HG03280 (cell line): Measurements from ENCODE around the gene RAPGEF4.

Experiments used
- ATAC-seq: cut with Tn5 transposase; IDR thresholded peaks from one replicate; pipeline ENCODE4 v1.9.1; 2021; ENCODE audit warnings: mild to moderate bottlenecking, moderate library complexity; ENCODE audit not compliant: unreplicated experiment

Gene RAPGEF4

GRCh38 chr2:172821370-172822338 is 86.0 kb downstream of the RAPGEF4 start:
- no peak for ATAC-seq

DNA sequence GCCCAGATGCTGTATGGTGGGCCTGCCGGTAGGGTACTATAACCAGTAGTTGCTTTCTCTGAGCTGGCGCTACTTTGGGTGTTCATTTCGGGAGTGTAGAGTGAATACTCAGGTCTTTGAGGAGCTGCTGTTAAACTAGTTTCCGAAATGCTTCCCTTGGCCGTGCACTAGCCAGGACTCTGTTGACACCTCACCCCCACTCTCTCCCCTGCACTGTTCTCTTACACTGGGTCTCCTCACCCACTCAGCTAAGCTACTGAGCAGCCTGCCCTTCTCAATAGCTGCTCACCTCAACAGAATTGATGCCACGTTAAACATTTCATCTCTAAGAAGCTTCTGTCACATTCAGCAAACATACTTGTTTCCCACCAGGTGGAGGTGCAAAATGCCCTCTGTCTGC is 86.9 kb downstream of the RAPGEF4 start:
- no peak for ATAC-seq

DNA sequence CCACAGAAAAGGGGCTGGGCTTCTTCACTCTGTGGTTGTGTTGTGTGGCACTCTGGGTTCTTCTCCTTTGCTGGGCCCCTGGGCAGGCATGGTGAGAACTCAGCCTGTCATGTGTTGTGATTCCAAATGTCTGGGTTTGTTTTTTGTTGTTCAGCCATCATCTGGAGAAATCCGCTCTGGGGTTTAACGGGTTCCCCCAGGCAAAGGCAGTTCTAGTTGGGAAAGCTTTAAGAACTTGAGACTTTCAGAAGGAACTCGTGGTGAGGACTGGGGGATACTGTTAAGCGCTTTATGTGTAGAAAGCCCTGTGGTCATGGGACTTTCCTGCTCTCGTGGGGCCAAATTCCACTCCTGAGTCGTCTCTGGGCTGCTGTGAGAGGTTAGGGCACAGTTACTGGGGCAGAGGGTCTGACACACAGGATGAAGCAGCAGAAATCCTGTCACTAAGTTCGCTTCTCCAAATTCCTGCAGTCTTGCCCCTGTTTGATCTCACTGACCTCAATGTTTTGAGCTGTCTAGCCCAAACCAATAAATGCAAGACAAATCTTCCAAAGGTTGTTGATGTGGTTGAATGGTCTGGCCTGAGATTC is 87.7 kb downstream of the RAPGEF4 start:
- ATAC-seq: no peak

DNA sequence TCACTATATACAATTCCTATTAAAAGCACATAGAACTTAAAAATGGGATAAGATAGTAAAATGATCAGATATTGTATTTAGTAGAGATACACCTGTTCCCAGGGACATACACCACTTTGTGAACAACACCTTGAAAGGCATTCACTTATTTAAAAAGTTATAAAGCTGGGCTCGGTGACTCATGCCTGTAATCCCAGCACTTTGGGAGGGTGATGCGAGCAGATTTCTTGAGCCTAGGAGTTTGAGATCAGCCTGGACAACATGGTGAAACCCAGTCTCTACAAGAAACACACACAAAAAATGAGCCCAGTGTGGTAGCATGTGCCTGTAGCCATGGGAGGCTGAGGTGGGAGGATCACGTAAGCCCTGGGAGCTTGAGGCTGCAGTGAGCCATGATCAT is 90.9 kb downstream of the RAPGEF4 start:
- ATAC-seq: no peak

- no peak for ATAC-seq
Measured at GRCh38 chr2:172829229-172829628, 93.6 kb downstream of the RAPGEF4 start.

DNA sequence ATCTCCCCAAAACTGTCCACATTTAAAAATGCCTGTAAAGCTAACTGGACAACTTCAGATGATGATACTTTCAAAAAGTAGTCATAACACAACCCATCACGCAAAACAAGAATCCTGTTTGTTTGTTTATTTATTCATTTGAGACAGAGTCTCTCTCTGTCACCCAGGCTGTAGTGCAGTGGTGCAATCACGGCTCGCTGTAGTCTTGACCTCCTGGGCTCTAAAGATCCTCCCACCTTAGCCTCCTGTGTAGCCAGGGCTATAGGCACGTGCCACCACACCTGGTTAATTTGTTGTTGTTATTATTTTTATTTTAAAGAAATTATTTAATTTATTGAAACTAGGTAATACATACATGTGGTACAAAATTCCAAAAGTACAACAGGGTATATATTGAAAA is 94.8 kb downstream of the RAPGEF4 start:
- no peak for ATAC-seq

GRCh38 chr2:172833898-172834297 is 98.3 kb downstream of the RAPGEF4 start:
- ATAC-seq: no peak

GRCh38 chr2:172834881-172835280 is 99.2 kb downstream of the RAPGEF4 start:
- no peak for ATAC-seq

DNA sequence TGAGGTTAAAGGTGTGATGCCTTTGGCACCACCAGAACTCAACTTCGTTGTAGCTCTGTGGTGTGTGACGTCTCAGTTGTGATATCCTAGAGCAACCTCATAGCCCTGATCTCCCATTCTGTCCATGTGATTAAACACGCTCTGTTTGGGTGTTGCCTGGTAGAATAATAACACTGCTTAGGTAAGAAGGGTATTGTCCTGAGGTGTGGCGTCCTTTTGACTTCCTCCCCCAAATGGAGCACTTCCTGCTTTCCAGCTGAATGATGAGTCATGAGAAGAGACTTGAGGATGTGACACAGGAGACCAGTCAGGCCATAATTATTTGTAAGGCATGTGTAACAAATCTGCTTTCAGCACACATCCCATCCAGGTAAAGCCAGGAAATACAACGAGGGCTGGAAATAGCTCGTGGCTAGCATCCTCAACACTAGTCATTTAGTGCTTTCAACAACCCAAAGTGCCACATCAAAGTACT is 100.7 kb downstream of the RAPGEF4 start:
- ATAC-seq: no peak

DNA sequence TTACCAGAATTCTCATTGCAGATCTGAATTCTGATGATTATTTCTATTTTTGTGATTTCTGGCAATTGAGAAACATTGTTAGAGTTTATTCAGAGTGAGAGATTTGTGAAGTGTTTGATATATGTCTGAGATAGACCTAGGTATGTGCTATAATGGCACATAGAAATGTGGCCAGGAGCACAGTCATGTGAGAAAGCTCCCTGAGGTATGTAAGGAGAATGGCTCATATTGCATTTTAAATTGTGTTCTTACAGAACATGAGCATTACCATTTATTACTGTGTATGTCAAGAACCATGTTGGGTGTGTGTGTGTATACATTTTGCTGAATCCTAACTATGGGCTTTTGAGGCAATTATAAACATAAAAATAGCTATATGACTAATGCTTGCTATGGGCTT is 101.2 kb downstream of the RAPGEF4 start:
- ATAC-seq: no peak

DNA sequence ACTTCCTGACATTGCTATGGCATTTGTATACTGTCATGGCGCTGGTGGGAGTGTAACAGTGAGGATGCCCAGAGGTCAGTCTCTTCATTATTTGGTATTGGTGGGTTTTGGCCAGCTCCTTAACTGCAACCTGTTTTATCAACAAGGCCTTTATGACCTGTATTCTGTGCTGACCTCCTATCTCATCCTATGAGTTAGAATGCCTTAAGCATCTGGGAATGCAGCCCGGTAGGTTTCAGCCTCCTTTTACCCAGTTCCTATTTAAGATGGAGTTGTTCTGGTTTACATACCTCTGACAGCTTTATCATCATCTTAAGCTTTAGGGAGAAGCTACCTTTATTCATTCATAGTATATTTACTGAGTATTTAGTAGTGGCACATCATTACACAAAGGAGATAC is 103.8 kb downstream of the RAPGEF4 start:
- ATAC-seq: no peak

DNA sequence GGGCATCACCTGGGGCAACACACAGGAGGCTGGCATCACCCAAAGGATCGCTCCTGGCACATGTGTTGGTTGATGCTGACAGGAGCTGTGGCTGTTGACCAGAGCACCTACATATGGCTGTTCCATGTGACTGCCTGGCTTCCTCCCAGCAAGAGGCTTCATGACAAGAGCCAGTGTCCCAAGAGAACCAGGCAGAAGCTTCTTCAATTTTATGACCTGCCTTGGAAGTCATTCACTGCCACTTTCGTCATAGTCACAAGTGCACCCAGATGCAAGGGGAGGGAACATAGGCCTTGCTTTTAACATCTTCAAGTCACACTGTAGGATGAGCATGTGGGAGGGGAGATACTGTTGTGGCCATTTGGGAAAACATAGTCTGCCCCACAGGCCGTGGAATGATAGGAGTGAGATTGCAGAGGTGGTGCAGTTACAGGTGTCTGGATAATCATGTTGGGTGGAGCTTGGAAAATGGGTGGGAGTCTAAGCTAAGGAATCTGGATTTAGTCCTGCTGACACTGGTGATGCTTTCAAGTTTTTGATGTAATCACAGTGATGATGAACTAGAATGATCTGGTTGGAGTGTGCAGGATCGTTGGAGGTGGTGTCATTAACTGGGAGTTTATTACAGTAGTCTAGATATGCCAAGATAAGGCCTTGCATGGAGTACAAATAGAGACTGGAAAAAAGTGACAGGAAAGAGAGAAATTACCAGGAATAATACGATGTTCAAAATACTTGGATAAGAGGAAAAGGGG is 107.0 kb downstream of the RAPGEF4 start:
- no peak for ATAC-seq

GRCh38 chr2:172843266-172843582 is 107.6 kb downstream of the RAPGEF4 start:
- no peak for ATAC-seq

- ATAC-seq: no peak
Measured at GRCh38 chr2:172843902-172844715, 108.5 kb downstream of the RAPGEF4 start.

DNA sequence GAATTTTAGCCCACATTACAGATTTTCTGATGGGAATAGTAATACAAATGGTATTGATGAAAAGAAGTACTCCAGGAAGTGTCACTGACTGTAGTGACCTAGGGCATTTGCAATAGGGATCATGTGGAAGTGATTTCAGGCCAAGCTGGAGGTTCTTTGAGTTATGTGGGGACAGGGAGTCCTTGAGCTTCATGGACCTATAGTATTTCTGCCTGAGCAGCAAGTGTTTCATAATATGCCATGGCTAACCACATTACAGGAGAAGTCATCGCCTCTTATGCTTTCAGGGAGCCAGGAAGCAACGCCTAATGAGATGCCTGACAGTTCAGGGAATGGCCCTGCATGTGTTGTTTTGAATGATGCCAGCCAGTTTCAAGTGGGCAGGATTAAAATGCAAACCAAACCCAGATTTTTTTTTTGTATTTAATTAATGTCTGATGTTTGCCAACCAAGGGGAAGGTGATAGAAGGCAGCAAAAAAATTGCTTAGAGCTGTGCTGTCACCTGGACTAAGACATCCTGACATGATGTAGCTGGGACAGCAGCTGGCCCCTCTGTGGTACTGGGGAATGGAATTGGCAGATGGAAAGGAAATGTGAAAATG is 109.5 kb downstream of the RAPGEF4 start:
- ATAC-seq: no peak

DNA sequence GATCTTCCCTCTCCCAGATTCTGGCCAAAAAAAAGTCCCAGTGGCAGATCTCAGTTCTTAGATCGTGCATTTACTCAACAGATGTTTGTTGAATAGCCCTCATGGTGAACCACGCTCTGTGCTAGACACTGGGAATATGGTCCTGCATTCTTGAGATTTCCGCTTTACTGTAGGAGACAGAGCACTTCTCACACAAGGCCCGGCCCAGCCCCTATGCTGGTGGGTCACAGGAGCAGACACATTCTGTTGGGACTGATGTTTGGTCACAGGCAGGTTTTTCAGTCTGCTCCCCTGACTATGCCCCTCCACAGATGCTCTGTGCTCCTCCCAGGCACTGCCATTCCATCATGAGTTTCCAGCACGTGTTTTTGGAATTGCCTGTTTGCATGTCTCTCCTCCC is 110.9 kb downstream of the RAPGEF4 start:
- no peak for ATAC-seq

DNA sequence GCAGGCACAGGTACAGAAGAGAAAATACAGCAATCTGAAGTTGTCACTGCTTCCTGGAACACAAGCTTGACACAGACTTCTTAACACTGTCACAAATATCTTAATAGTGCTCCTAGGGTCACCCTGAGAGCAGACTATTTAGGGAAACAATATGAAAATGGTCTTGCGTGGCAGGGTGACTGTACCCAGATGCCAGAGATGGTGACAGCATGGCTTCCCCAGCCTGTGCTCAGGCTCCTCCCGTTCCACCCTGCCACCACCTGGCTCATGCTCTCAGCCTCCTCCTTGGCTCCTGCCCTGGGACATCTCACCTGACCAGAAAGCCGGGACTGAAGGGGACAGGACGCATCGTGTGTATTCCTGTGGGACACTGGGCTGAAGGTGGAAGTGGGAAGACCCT is 111.5 kb downstream of the RAPGEF4 start:
- ATAC-seq: no peak

DNA sequence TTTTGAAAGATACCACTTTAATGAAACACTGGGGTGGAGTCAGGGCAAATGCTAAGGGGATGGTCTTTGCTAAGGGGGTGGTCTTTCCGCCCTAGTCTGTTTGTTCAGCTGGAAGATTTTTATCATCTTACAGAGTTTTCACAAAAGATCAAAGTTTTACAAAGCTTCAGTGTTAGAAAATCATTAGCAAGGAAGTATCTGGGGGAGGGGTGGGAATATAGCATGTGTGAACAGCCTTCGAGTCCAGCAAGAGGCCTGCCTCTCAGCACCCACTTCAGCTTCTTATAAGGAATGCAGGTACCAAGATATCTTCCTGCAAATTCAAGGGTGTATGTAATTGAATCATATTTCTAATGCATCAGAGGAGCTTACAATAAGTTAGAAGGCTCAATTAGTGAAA is 112.9 kb downstream of the RAPGEF4 start:
- no peak for ATAC-seq

DNA sequence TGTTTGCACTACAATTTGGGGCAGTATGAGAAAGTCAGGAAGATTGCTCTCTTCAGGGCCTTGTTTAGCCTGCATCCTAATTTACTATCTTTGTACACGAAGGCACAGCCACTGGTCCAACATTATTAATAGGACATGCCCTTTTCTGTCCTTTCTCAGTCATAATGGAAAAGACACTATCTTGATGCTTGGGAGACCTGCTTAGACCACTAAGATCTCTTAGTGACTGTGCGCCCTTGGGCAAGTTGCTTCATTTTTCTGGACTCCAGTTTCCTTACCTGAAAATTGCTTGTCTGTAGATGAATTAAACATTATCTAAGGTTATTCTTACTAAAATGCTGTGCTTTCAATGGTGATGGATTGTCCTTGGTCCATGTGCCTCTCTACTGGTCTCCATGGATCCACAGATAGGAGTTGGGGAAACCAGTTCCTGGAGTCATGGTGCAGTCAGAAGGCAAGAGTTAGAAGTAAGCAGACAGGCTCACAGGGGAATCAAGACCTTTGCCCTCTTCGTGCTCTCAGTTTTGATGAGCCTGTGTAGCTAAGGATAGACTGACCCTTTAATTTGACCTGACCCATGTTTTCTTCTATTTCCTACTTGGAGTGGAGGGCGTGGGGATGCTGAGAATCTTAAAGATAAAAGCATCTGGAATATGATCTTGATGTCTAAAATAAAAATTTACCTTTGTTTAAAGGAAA is 114.0 kb downstream of the RAPGEF4 start:
- ATAC-seq: no peak

- ATAC-seq: no peak
Measured at GRCh38 chr2:172855588-172855987, 119.9 kb downstream of the RAPGEF4 start.
